DND-41 (cell line): ENCODE data around the gene PTPRK.

ENCODE experiments used
- ATAC-seq: fragments of 200-7000 bp; cut with Tn5 transposase; 3 replicates; pipeline ENCODE4 v1.9.1; 2021; ENCODE audit warnings: low read depth; ENCODE audit not compliant: insufficient read depth
- DNase-seq: peaks from one replicate; pipeline ENCODE4 v3.0.0-alpha.2; 2020
- H2AFZ ChIP-seq: 2 replicates; pipeline ENCODE4 v1.6.0; 2012; ENCODE audit warnings: low read depth, low read length
- H3K27ac ChIP-seq: 2 replicates; pipeline ENCODE4 v1.5.1; 2012; ENCODE audit warnings: low read length, inconsistent platforms
- H3K27me3 ChIP-seq: fragments of 200-600 bp; sonication (generic); 2 replicates; pipeline ENCODE4 v1.6.0; 2012; ENCODE audit warnings: low read length, mild to moderate bottlenecking, inconsistent platforms; ENCODE audit not compliant: insufficient read depth, poor library complexity
- H3K36me3 ChIP-seq: 2 replicates; pipeline ENCODE4 v1.5.1; 2012; ENCODE audit warnings: low read length, inconsistent platforms; ENCODE audit not compliant: insufficient read depth
- H3K4me1 ChIP-seq: 2 replicates; pipeline ENCODE4 v1.5.1; 2012; ENCODE audit warnings: mild to moderate bottlenecking, low read length; ENCODE audit not compliant: insufficient read depth
- H3K4me2 ChIP-seq: 2 replicates; pipeline ENCODE4 v1.6.0; 2012; ENCODE audit warnings: mild to moderate bottlenecking, moderate library complexity, low read length, inconsistent platforms; ENCODE audit not compliant: insufficient read depth
- H3K4me3 ChIP-seq, 2 experiments: fragments of 200-600 bp in 1 of 2; shearing (Covaris generic) in 1 of 2; 2 replicates each; pipeline ENCODE4 v1.5.1; 2012 to 2016; ENCODE audit warnings: inconsistent platforms in 2 of 2, low read length in 2 of 2, mild to moderate bottlenecking in 2 of 2, low read depth in 1 of 2, moderate library complexity in 1 of 2
- H3K79me2 ChIP-seq: 2 replicates; pipeline ENCODE4 v1.6.0; 2012; ENCODE audit warnings: low read length, inconsistent platforms; ENCODE audit not compliant: insufficient read depth
- H3K9ac ChIP-seq: 2 replicates; pipeline ENCODE4 v1.6.0; 2012; ENCODE audit warnings: low read depth, mild to moderate bottlenecking, inconsistent platforms, low read length, moderate library complexity
- H3K9me3 ChIP-seq: 2 replicates; pipeline ENCODE4 v1.5.1; 2012; ENCODE audit warnings: low read length, moderate library complexity, mild to moderate bottlenecking, inconsistent platforms; ENCODE audit not compliant: insufficient read depth, severe bottlenecking
- H4K20me1 ChIP-seq: 2 replicates; pipeline ENCODE4 v1.6.0; 2012; ENCODE audit warnings: low read length; ENCODE audit not compliant: insufficient read depth
- EZH2 ChIP-seq: IDR thresholded peaks from 3 replicates; pipeline ENCODE4 v1.6.1; 2012; ENCODE audit warnings: borderline replicate concordance, low read depth, mild to moderate bottlenecking, moderate library complexity, low read length, inconsistent platforms; ENCODE audit not compliant: severe bottlenecking
- TF ChIP-seq, protein P1 (sequence below): IDR thresholded peaks from 2 replicates; pipeline ENCODE4 v1.5.1; 2012; ENCODE audit warnings: borderline replicate concordance, low read length, moderate library complexity, mild to moderate bottlenecking; ENCODE audit not compliant: poor library complexity, severe bottlenecking; ENCODE audit errors: extremely low read depth

Gene PTPRK

DNA sequence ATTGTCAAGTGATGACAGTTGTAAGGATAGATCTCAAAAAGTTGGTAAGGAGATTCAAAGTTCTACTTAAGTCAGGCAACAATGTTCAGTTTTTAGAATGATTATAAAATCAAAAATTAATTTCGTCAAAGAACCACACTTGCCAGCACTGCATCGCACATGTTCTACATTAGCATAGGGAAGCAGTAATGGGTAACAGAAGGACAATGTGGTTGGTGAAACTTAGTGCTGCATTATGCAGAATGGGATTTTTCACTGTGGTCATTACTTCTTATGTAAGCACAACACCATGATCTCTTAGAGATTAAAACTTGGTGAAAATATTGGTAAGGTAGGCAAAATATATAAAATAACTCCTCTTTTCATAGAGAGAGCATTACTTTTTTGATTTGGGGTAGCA lies 445.8 kb downstream of the PTPRK start:
- H3K4me3 ChIP-seq = no peak overlapping the region
- no peak for DNase-seq
- no peaks in the 10 kb centered on the region for H3K9me3 ChIP-seq
- no peaks in the 10 kb centered on the region for H3K36me3 ChIP-seq
- H3K4me1 ChIP-seq = no peaks in the 10 kb centered on the region
- H3K27ac ChIP-seq = no peak overlapping the region
- no peak for TF ChIP-seq EZH2
- TF ChIP-seq, protein P1, sequence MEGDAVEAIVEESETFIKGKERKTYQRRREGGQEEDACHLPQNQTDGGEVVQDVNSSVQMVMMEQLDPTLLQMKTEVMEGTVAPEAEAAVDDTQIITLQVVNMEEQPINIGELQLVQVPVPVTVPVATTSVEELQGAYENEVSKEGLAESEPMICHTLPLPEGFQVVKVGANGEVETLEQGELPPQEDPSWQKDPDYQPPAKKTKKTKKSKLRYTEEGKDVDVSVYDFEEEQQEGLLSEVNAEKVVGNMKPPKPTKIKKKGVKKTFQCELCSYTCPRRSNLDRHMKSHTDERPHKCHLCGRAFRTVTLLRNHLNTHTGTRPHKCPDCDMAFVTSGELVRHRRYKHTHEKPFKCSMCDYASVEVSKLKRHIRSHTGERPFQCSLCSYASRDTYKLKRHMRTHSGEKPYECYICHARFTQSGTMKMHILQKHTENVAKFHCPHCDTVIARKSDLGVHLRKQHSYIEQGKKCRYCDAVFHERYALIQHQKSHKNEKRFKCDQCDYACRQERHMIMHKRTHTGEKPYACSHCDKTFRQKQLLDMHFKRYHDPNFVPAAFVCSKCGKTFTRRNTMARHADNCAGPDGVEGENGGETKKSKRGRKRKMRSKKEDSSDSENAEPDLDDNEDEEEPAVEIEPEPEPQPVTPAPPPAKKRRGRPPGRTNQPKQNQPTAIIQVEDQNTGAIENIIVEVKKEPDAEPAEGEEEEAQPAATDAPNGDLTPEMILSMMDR = no peak
- no peak overlapping the region for H3K9ac ChIP-seq
- H2AFZ ChIP-seq = no peak overlapping the region
- H3K27me3 ChIP-seq = no peaks in the 10 kb centered on the region
- no peak overlapping the region for H3K4me2 ChIP-seq
- ATAC-seq = no peak
- H4K20me1 ChIP-seq = no peaks in the 10 kb centered on the region
- no peaks in the 10 kb centered on the region for H3K79me2 ChIP-seq

DNA sequence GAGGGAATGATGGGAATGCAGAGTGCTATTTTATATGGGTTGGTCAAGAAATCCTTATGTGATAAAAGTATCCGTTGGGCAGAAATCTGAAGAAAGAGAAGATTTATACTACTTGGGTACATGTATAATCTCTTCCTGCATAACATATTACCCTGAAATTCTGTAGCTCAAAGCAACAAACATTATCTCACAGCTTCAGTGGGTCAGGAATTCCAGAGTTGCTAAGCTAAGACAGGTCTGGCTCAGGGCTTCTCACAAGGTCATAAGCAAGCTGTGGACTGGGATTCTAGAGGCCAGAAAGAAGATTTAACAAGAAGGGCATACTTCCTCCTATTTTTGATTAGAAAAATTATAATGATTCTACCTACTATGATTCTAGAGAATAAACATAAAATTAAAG lies 447.0 kb downstream of the PTPRK start:
- H4K20me1 ChIP-seq = no peaks in the 10 kb centered on the region
- TF ChIP-seq, protein P1 = no peak
- H3K27ac ChIP-seq = no peak overlapping the region
- H3K9me3 ChIP-seq = no peaks in the 10 kb centered on the region
- H3K36me3 ChIP-seq = no peaks in the 10 kb centered on the region
- H2AFZ ChIP-seq = no peak overlapping the region
- no peaks in the 10 kb centered on the region for H3K27me3 ChIP-seq
- ATAC-seq = no peak
- no peaks in the 10 kb centered on the region for H3K4me1 ChIP-seq
- H3K79me2 ChIP-seq = no peaks in the 10 kb centered on the region
- no peak for DNase-seq
- no peak overlapping the region for H3K4me3 ChIP-seq
- H3K4me2 ChIP-seq = no peak overlapping the region
- no peak overlapping the region for H3K9ac ChIP-seq

DNA sequence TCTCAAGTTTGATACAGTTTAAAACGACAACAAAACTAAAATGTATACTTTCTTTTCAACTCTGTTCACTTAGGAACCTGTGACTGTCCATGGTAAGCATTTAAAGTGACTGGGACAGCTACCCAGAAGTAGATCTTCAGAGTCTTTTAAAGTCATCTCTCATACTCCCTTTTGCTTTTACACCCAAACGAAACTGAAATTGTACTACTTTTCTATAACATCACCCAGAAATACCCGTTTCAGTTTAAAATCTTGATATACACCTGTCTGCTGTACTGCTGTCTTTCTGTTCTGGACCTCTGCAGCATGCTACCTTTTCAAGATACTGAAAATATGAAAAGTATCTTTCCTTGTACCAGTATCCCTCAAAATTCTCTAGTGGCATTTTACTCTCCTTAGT lies 449.2 kb downstream of the PTPRK start:
- Histone ChIP-seq H2AFZ (no peak overlapping the region), H3K9me3 (no peaks in the 10 kb centered on the region), H3K27ac (no peak overlapping the region), H3K36me3 (no peaks in the 10 kb centered on the region), H3K79me2 (no peaks in the 10 kb centered on the region), H4K20me1 (no peaks in the 10 kb centered on the region), H3K9ac (no peak overlapping the region), H3K4me3 (no peak overlapping the region), H3K27me3 (no peaks in the 10 kb centered on the region), H3K4me1 (no peaks in the 10 kb centered on the region), H3K4me2 (no peak overlapping the region)
- DNase-seq (no peak), ATAC-seq (no peak)
- TF ChIP-seq, protein P1 = no peak
- TF ChIP-seq EZH2 = no peak

DNA sequence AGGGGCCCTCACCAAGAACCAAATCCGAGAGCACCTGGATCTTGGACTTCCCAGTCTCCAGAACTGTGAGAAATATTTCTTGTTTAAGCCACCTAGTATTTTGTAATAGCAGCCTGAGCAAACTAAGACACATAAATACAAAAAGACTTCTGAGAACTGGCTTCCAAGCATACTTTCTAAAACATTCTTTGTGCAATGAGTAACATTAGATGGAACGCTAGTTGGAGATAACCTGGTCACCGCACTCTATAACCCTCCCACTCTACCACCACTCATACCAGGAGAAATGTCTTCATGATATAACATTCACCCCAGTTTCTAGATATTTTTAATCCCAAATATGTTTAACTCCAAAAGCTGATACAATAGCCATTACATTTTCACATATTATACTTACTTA lies 450.0 kb downstream of the PTPRK start:
- ATAC-seq (no peak), DNase-seq (no peak)
- Histone ChIP-seq H3K9ac (no peak overlapping the region), H3K4me2 (no peak overlapping the region), H3K79me2 (no peaks in the 10 kb centered on the region), H3K9me3 (no peaks in the 10 kb centered on the region), H3K36me3 (no peaks in the 10 kb centered on the region), H2AFZ (no peak overlapping the region), H3K27me3 (no peaks in the 10 kb centered on the region), H3K4me3 (no peak overlapping the region), H4K20me1 (no peaks in the 10 kb centered on the region), H3K4me1 (no peaks in the 10 kb centered on the region), H3K27ac (no peak overlapping the region)
- no peak for TF ChIP-seq EZH2
- TF ChIP-seq, protein P1 = no peak
